Measurements from ENCODE around the gene DYSF. TPM values are rescaled to one million over a fixed set of nuclear protein-coding genes. Genes with fewer than 3 reads are reported as not detected.

Gene DYSF
- total and polyA plus RNA-seq, 2 donors (not counting 3 experiments of a cell fraction or from before 2014, with no cell fraction given): 50.9 to 152 TPM

DNA sequence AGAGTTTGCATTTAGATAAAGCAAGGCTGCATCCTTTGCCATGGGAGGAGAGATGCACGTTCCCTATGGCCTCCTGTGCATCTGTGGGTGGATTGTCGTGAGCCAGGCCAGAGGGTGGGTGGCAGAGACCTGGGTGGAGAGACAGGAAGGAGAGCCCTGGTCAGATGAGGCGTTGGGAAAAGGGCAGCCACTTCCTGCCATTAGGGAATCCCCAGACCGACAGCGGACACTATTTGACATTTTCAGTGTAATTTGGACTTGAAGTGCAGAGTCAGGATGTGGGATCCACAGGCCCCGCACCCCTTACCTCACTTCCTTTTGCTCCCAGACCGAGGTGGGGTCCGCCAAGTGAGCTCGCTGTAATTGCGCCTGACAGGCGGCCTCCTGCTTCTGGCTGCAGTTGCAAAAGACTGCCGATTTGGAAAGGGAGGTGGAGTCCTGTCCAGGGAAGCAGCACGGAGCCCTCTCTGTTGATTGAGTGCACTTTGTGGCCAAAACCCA lies 150.0 kb downstream of the DYSF start:
- H3K27ac ChIP-seq (ENCODE audit: insufficient read depth, low read depth, low read length): no peak overlapping the region
- H3K36me3 ChIP-seq (ENCODE audit: control insufficient read depth in 2 of 2, extremely low read depth in 1 of 2, insufficient read depth in 2 of 2, low read length in 2 of 2): peaks cover 0 to 8% of the 10 kb centered on the region in 2 experiments
- no TSS peak for BruUV-seq (replicated peaks)
- no peaks in the 10 kb centered on the region for H3K9me3 ChIP-seq (replicated peaks; ENCODE audit: control insufficient read depth, insufficient read depth, low read length)
- intact Hi-C loops (cut with micrococcal nuclease) (loop anchor here (10.0 kb wide), 1 partner anchor 149 kb away; the partner anchor contains the start of gene DYSF), dilution Hi-C loops (cut with MboI; ENCODE audit: extremely low pct_ligation_motif_present, low sequenced_read_pairs) (no loop called here)
- no peaks in the 10 kb centered on the region for H3K9me1 ChIP-seq (replicated peaks; ENCODE audit: control insufficient read depth, extremely low read depth, insufficient read depth, low read length)
- no peaks in the 10 kb centered on the region for H3K79me2 ChIP-seq (ENCODE audit: control insufficient read depth, insufficient read depth, low read length)
- no peak overlapping the region for H3K9ac ChIP-seq (replicated peaks; ENCODE audit: extremely low read depth, insufficient read depth, low read length)
- no peaks in the 10 kb centered on the region for H4K20me1 ChIP-seq (replicated peaks; ENCODE audit: control insufficient read depth, extremely low read depth, insufficient read depth, low read length)
- TF ChIP-seq, protein P1, sequence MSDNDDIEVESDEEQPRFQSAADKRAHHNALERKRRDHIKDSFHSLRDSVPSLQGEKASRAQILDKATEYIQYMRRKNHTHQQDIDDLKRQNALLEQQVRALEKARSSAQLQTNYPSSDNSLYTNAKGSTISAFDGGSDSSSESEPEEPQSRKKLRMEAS (IDR thresholded peaks at IDR 0.05; ENCODE audit: insufficient read depth, insufficient read length): no peak
- TF ChIP-seq MYC (IDR thresholded peaks at IDR 0.05; ENCODE audit: low read depth, low read length) (no peak), FOS (IDR thresholded peaks at IDR 0.05; ENCODE audit: borderline replicate concordance, insufficient read depth, low read length) (no peak), GATA2 (IDR thresholded peaks at IDR 0.05; ENCODE audit: insufficient read depth, insufficient read length, low read depth, low read length) (no peak), JUN (IDR thresholded peaks at IDR 0.05; ENCODE audit: borderline replicate concordance, insufficient read depth, insufficient read length, low read depth) (no peak)
- ChIA-PET CTCF (interaction anchor here (1.5 to 1.9 kb wide), 2 partner anchors 8 to 12 kb away, joined by 5 to 6 read pairs; no protein-coding TSS in a partner anchor), POLR2A (no interaction called here)
- no peaks in the 10 kb centered on the region for H3K27me3 ChIP-seq (ENCODE audit: control insufficient read depth in 2 of 2, insufficient read depth in 2 of 2, low read length in 2 of 2)
- no peak overlapping the region for H3K4me2 ChIP-seq (ENCODE audit: insufficient read depth, low read length)
- no peak overlapping the region for H2AFZ ChIP-seq (ENCODE audit: low read depth, low read length)
- no peak for DNase-seq (ENCODE audit: low read depth, low spot score)
- H3K4me1 ChIP-seq (ENCODE audit: control insufficient read depth, extremely low read depth, insufficient read depth, low read length): peaks cover 33% of the 10 kb centered on the region
- no peak for FAIRE-seq
- H3K4me3 ChIP-seq (replicated peaks in 1 of 3; ENCODE audit: insufficient read depth in 1 of 3, low read depth in 1 of 3, low read length in 3 of 3): no peak overlapping the region

Data from endothelial cell of umbilical vein (primary cell).